Motor neuron (in vitro differentiated cells): ENCODE data around the gene SORL1-AS1.
A peak's percentile ranks its signal among the peaks of the same experiment; 100 is the strongest.

ENCODE experiments used
- ATAC-seq, 8 experiments: fragments of 200-7000 bp; cut with Tn5 transposase; replicated peaks in 6 of 8; 2 replicates each; pipeline ENCODE4 v1.8.0; 2021; ENCODE audit warnings: mild to moderate bottlenecking in 8 of 8, moderate library complexity in 8 of 8
- H3K27ac ChIP-seq, 2 donors: fragments of 250-450 bp; sonication (Bioruptor Pico); 2 replicates each; pipeline ENCODE4 v1.9.0; 2021; ENCODE audit warnings: antibody characterized with exemption in 2 of 2, mild to moderate bottlenecking in 2 of 2, moderate library complexity in 1 of 2
- H3K4me1 ChIP-seq, 2 donors: fragments of 250-450 bp; sonication (Bioruptor Pico); replicated peaks in 1 of 2; 2 replicates each; pipeline ENCODE4 v1.6.1; 2021; ENCODE audit warnings: antibody characterized with exemption in 2 of 2, mild to moderate bottlenecking in 2 of 2, moderate library complexity in 1 of 2
- H3K4me3 ChIP-seq, 5 donors: fragments of 250-450 bp; sonication (Bioruptor Pico); 2 replicates each; pipeline ENCODE4 v1.9.0; 2021; ENCODE audit warnings: antibody characterized with exemption in 5 of 5, mild to moderate bottlenecking in 5 of 5, moderate library complexity in 4 of 5
- WGBS, 10 experiments: fragments of 450-650 bp; shearing (Covaris generic); methylation state at CpG; one replicate each; pipeline ENCODE4 v1.0.0; 2022; 5-methylcytosine and 5-hydroxymethylcytosine counted together
- in situ Hi-C, 9 experiments: fragments of 400-800 bp; cut with MboI; loops; one replicate each; pipeline ENCODE4 v1.15.0; 2021; ENCODE audit warnings: low sequenced_read_pairs in 9 of 9, low pct_unique_long_range_greater_than_20kb in 2 of 9; ENCODE audit not compliant: unreplicated experiment in 9 of 9

Gene SORL1-AS1

DNA sequence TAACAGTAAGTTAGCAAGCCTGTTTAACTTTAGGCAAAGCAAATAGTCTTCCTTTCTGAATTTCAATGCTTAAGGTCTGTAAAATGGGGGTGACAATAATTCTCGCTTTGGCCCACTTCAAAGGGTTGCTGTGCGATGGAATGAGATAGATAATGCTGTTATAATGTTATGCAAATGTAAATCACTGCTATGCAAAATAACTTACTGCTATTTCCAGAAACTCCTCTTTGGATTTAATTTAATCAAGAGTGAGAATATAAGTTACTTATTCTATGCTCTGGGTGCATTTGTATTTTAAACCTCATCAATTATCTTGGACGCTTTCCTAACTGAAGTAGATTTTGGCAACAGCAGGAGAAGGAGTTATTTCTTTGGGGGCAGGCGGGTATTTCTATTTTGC lies 4.8 kb downstream of the SORL1-AS1 start:
- no peak for ATAC-seq
- in situ Hi-C loops: no loop called here
- Histone ChIP-seq H3K27ac (no peak overlapping the region), H3K4me1 (peaks cover 0 to 12% of the 10 kb centered on the region in 2 donors), H3K4me3 (no peak overlapping the region)
- 69 to 100% (median 91%) methylated on average over 1 to 4 of the region's 4 CpGs for WGBS, 10 experiments

DNA sequence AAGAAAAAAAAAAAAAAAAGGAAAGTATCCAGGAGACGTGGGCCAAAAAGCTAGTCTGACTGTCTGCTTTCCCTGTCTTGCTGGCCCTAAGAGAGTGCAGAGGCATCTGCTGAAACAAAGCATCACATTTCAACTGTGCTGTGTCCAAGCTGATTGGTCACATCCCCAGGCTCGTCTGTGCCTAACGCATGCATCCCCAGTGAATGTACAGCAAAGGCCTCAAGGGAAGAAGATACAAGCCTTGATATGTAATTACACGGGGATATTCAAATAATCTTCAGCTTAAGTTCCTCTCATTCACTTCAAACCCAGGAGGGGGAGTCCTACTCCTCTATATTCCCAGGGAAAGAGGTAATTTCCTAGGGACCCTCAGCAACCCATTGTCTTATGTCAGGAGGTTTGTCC lies 6.0 kb downstream of the SORL1-AS1 start:
- ATAC-seq: peak; percentile 25 to 99 (median 48)
- in situ Hi-C loops: no loop called here
- H3K4me1 ChIP-seq: peaks cover 0 to 12% of the 10 kb centered on the region in 2 donors
- H3K4me3 ChIP-seq: no peak overlapping the region
- WGBS, 10 experiments: 0 to 30% (median 14%) methylated on average over 2 to 4 of the region's 4 CpGs; no CpG with 5 or more reads in 4 of the 10 experiments
- H3K27ac ChIP-seq: no peak overlapping the region

DNA sequence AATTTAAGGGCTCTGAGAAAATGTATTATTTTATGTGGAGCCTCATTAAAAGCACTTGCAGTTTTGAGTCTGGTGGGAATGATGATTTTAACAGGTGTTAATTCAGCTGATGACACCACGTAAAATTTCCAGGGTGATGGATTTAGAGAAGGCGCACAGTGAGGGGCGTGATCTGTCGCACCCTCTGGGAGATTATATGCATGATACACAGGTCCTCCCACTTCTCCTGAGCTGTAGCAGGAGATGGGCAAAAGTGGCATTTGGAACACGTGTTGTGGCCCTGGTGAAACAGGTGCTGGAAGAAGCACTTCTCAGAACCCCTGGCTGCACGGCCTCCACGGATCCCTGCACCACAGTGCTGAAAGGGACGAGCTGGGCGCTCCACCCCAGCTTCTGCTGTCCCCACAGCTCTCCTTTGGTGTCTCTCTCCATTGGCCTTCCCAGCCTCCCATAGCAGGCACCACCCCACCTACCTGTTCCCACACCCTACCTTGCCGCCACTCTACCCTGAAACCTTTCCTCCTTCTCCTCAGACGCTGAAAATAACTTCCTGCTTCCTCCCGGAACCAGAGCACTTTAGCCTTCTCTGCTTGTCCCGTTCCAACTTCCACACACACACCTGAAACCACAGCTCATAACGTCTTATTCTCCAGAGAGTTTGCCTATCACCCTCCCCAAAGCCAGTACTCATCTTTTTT lies 7.5 kb downstream of the SORL1-AS1 start:
- in situ Hi-C loops: no loop called here
- Histone ChIP-seq H3K4me1 (peaks cover 0 to 10% of the 10 kb centered on the region in 2 donors), H3K27ac (no peak overlapping the region), H3K4me3 (no peak overlapping the region)
- WGBS, 10 experiments: 63 to 100% (median 80%) methylated on average over 1 to 14 of the region's 14 CpGs; no CpG with 5 or more reads in 2 of the 10 experiments
- no peak for ATAC-seq

DNA sequence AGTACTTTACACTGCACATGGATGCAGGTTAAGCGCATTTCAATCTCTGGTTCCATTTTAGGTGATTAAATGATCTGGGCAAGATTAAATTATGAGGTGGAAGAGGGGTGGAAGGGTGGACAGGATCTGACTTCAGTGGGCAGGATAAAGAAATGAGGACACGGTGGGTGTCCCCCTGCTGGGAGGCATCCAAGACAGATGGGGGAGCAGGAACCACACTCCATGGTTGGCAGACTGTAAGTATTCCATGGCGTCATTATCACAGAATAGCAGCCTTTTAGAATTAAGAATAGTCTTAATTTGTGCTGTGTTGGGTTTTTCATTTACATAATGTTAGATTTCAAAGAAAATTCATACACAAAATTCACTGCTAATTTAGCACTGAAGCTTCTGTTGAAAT lies 8.2 kb downstream of the SORL1-AS1 start:
- WGBS, 10 experiments: 0 to 100% (median 100%) methylated on average over 1 to 3 of the region's 3 CpGs; no CpG with 5 or more reads in 1 of the 10 experiments
- ATAC-seq: no peak
- in situ Hi-C loops: no loop called here

DNA sequence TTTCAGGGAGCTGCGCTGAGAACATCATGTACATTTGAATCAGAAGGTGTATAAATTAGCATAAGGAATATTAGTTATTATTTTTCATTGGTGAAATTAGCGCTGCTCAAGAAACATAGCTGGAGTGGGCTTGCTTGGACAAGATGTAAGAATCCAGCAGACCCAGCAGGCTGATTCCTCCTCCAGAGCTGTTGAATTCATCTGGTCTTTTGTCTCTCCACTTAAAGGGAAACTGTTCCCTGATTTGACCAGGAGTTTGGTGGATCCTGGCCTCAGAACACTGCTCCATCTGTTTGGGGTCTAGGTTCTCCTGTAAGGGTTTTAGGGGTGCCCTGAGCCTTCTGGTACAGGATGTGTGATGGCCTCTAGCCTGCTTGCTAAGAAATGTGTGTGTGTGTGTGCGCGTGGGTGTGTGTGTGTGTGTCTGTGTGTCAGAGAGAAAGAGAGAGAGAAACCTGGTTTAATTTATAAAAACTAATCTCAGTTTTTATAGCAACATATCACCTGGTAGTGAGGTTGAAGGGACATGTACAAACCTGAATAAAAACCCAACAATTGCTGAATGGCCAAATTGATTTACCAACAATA lies 9.0 kb downstream of the SORL1-AS1 start:
- Histone ChIP-seq H3K4me1 (peaks cover 0 to 10% of the 10 kb centered on the region in 2 donors), H3K27ac (no peak overlapping the region), H3K4me3 (no peak overlapping the region)
- 71 to 100% (median 92%) methylated on average over 1 to 4 of the region's 4 CpGs; no CpG with 5 or more reads in 2 of the 10 experiments for WGBS, 10 experiments
- in situ Hi-C loops: no loop called here
- no peak for ATAC-seq

More for the DNA sequence above, 8.2 kb downstream of the SORL1-AS1 start:
- H3K4me3 ChIP-seq: no peak overlapping the region
- H3K27ac ChIP-seq: no peak overlapping the region
- H3K4me1 ChIP-seq: peaks cover 0 to 10% of the 10 kb centered on the region in 2 donors

DNA sequence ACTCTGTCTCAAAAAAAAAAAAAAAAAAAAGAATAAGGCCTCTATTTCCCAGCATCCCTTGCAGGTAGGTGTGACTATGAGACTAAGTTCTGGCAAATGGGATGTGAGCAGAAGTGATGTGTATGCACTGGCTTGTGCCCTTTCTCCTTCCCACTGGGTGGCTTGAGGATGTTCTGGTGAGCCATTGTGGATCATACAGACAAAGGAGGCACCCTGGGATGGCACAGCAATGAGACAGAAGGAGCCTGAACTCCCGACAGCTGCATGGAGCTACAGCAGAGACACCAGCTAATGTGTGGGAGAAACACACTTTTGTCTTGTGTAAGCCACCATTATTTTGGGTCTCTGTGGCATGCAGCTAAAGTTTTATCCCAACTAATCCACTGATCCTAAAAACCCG lies 11.2 kb downstream of the SORL1-AS1 start:
- 33 to 88% (median 63%) methylated on average over 1 to 2 of the region's 2 CpGs; no CpG with 5 or more reads in 4 of the 10 experiments for WGBS, 10 experiments
- no peak for ATAC-seq
- H3K4me1 ChIP-seq: peaks cover 0 to 5% of the 10 kb centered on the region in 2 donors
- no peak overlapping the region for H3K4me3 ChIP-seq
- in situ Hi-C loops: no loop called here
- H3K27ac ChIP-seq: no peak overlapping the region

DNA sequence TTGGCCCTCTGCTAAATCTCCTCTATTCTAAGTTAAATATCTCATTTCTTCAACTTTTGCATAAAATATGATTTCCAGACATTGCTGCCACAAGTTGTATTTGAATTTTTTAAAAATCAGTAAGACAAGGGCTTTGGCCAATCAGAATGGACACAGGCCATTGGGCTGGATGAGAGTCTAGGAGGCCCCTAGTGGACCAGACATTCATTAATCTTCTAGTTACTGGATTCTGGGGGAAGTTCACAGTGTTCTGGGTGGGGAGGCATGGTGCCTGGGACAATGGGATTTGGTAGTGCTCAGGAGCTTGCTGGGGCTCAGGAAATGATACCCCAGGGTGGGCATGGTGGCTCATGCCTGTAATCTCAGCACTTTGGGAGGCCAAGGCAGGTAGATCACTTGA lies 13.0 kb downstream of the SORL1-AS1 start:
- ATAC-seq: no peak
- no peaks in the 10 kb centered on the region for H3K4me1 ChIP-seq
- H3K27ac ChIP-seq: no peak overlapping the region
- in situ Hi-C loops: no loop called here
- no peak overlapping the region for H3K4me3 ChIP-seq

DNA sequence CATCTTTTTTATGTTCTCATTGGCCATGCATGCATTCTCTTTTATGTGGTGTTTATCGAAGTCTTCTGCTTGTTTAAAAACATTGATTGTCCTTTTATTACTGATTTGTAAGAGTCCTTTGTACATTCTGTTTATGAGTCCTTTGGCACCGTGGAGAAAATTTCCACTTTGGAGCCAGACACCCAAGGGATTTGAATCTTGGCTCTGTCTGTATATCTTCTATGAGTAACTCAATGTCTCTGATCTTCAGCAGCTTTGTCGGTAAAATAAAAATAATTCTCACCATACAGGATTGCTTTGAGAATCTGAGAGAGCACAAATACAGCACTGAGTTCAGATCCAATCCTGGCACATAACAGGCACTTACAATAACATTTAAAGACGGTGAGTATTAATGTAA lies 13.4 kb downstream of the SORL1-AS1 start:
- 0 to 95% (median 82%) methylated on average over 1 to 4 of the region's 4 CpGs; no CpG with 5 or more reads in 1 of the 10 experiments for WGBS, 10 experiments
- Histone ChIP-seq H3K4me3 (no peak overlapping the region), H3K4me1 (no peaks in the 10 kb centered on the region), H3K27ac (no peak overlapping the region)
- ATAC-seq: no peak
- in situ Hi-C loops: no loop called here

DNA sequence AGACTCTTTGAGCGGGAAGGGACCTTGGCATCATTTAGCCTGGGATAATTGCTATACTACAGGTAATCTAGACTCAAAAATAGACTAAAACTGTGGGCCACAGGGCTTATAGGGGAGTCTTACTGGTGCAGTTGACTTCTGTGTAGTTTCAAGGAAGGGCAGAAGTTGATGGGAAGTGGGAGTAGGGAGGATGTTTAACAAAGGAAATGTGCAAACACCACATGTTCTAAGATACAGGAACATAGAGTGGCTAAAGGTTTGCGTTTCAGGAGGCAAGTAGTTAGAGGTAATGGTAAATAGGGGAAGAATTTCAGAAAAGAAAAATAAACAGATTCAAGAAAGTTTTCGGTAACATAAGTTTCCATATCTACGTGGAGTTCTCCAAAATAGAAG lies 15.1 kb downstream of the SORL1-AS1 start:
- in situ Hi-C loops: no loop called here
- no peak overlapping the region for H3K4me3 ChIP-seq
- no peak for ATAC-seq
- WGBS, 10 experiments: 62 to 100% (median 91%) methylated on average over 1 to 4 of the region's 4 CpGs
- no peak overlapping the region for H3K27ac ChIP-seq
- H3K4me1 ChIP-seq: no peaks in the 10 kb centered on the region

DNA sequence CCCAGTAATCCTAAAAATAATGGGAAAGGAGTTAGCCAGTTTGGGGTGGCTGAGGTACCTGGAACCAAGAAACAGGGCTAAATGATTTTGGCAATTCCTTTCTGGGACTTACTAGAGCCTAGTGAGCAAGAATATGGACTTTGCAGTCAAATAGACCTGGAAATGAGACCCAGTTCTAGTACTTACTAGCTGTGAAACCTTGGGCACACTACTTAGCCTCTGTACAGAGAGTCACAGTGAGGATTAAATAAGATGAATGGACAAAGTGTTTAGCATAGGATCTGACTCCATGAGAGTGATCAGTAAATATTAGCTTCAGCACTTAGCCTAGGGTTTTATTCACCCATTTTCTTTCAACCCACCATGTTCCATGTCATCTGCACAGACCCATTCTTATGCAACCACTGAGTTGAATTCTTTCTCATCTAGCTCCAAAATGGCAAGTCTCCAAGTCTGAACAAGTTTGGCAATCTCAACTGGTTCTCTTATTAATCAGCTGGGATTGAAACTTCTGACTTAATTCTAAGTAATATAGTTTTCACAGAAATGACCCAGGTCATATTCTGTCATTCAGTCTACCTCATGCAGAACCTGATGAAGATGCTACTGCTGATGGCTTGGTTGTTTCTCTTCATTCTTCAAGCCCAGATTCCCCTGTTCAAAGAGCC lies 15.6 kb downstream of the SORL1-AS1 start:
- H3K27ac ChIP-seq: no peak overlapping the region
- no peak overlapping the region for H3K4me3 ChIP-seq
- in situ Hi-C loops: no loop called here
- H3K4me1 ChIP-seq: no peaks in the 10 kb centered on the region
- no peak for ATAC-seq

DNA sequence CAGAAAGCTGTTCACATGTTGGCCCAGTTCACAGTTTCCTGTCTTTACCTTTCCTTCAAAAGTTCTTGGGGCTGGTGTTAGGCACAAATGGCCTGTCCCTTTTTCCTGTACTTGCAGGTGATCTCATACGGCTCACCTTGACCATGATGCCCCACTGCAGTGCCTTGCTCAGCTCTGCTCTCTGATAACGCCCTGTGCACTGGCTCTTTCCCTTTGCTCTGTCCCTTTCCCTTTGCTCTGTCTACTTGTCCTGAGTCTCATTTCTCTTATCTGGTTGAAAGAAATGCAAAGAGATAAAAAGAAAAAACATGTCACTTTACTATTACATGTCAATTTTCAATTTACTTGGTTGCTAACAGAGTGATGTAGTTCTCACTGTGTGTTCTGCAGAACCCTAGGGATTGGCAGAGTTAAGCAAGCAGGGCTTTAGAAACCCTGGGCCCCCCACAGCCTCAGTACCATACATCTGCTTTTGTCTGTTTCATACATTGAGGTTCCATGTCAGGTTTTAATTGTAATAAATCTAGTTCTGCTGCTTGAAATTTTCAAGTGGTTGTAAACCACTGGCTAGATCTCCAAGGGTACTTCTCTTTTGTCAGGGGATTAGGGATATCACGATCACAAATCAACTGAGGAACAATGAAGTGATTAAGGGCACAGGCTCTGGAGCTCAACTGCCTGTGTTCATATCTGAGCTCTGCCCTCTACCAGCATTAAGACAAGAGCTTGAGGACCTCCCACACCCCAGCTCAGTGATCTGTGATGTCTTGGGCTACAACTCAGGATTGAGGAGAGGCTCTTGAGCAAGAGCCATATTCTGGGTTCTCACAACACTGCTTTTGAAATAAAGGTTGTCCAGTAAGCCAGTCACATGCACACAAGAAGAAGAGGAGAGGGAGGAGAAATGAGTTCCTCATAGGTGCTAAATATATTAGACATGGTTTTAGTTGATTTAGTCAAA lies 16.9 kb downstream of the SORL1-AS1 start:
- Histone ChIP-seq H3K27ac (no peak overlapping the region), H3K4me1 (no peaks in the 10 kb centered on the region), H3K4me3 (no peak overlapping the region)
- in situ Hi-C loops: no loop called here
- 38 to 100% (median 75%) methylated on average over 1 to 3 of the region's 3 CpGs; no CpG with 5 or more reads in 2 of the 10 experiments for WGBS, 10 experiments
- no peak for ATAC-seq

DNA sequence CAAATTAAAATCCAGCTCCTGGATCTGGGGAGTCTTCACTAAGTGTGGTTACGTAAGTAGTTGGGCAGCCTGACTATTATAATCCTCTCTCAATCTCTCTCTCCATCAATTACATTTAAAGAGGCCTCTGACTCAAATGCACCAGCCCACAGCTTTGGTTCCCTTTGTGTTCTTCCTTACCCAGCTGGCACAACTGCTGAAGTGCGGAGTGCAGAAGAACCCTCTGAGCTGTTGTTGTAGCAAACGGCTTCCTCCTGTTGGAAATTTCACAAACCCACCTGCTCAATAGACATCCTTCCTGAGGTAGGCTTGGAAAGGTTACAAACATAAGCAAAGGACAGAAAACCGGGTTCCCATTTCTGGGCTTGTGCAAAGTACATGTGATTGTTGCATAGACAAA lies 17.6 kb downstream of the SORL1-AS1 start:
- ATAC-seq: no peak
- Histone ChIP-seq H3K4me1 (no peaks in the 10 kb centered on the region), H3K4me3 (no peak overlapping the region), H3K27ac (no peak overlapping the region)
- in situ Hi-C loops: no loop called here
- 0 to 79% (median 49%) methylated on average over 1 to 3 of the region's 4 CpGs; no CpG with 5 or more reads in 2 of the 10 experiments for WGBS, 10 experiments
